Sigmoid colon (tissue), 4 donors: ENCODE results near the gene CDK13.

Source experiments
- CTCF ChIP-seq, 4 experiments: fragments of 450-650 bp in 3 of 4; fragments of 200-600 bp in 1 of 4; IDR thresholded peaks; one replicate each; pipeline ENCODE4 v1.5.1; 2016 to 2019; ENCODE audit warnings: antibody characterized with exemption in 4 of 4, mild to moderate bottlenecking in 3 of 4, moderate library complexity in 2 of 4
- POLR2A ChIP-seq, 2 donors: fragments of 450-650 bp; IDR thresholded peaks; one replicate each; pipeline ENCODE4 v1.6.1; 2016; ENCODE audit warnings: antibody characterized with exemption in 2 of 2, mild to moderate bottlenecking in 2 of 2, moderate library complexity in 2 of 2
- POLR2AphosphoS5 ChIP-seq, 4 donors: sonication (generic); formaldehyde crosslinking; IDR thresholded peaks; one replicate each; pipeline ENCODE4 v1.6.1; 2017; ENCODE audit warnings: antibody characterized with exemption in 4 of 4

GRCh38 chr7:40095695-40096327 lies 145.8 kb downstream of the CDK13 start:
- TF ChIP-seq CTCF (IDR thresholded peaks at IDR 0.05) = no peak
- TF ChIP-seq POLR2A (IDR thresholded peaks at IDR 0.05) = no peak
- no peak for TF ChIP-seq POLR2AphosphoS5 (IDR thresholded peaks at IDR 0.05)
